Panc1 (cell line): ENCODE measurements around the gene GCSAM. TPM values are rescaled to one million over a fixed set of nuclear protein-coding genes. Genes with fewer than 3 reads are reported as not detected.

Experiments used
- ATAC-seq: fragments of 200-7000 bp; cut with Tn5 transposase; 2 replicates; pipeline ENCODE4 v1.9.1; 2020; ENCODE audit warnings: mild to moderate bottlenecking, moderate library complexity
- BruUV-seq: library from RNA; stranded (reverse); fragments of 400-500 nt; replicated peaks from 2 replicates; lab custom pipeline; 2021; lab: Mats Ljungman, UMichigan
- CTCF ChIA-PET: fragments of 300-600 bp; sonication (Branson Sonifier 250); formaldehyde crosslinking; loops from one replicate; lab custom pipeline; 2022; ENCODE audit warnings: antibody characterized with exemption; lab: Charles Lee
- POLR2A ChIA-PET: fragments of 300-600 bp; sonication (Branson Sonifier 250); formaldehyde crosslinking; loops from one replicate; lab custom pipeline; 2022; ENCODE audit warnings: antibody characterized with exemption; lab: Charles Lee
- DNase-seq: peaks from one replicate; pipeline ENCODE4 v3.0.0-alpha.2; 2010; ENCODE audit warnings: low read depth, low spot score
- H3K27ac ChIP-seq: 2 replicates; pipeline ENCODE4 v1.5.1; 2011; ENCODE audit warnings: mild to moderate bottlenecking, low read length, inconsistent platforms
- H3K27me3 ChIP-seq: fragments of 200-500 bp; sonication (Bioruptor generic); 2 replicates; pipeline ENCODE4 v1.6.0; 2014; ENCODE audit warnings: low read length, inconsistent platforms; ENCODE audit not compliant: control insufficient read depth, insufficient read depth
- H3K36me3 ChIP-seq: fragments of 200-500 bp; sonication (Bioruptor generic); 2 replicates; pipeline ENCODE4 v1.5.1; 2014; ENCODE audit warnings: inconsistent platforms, mild to moderate bottlenecking, low read length, moderate library complexity; ENCODE audit not compliant: control insufficient read depth, insufficient read depth
- H3K4me1 ChIP-seq: 2 replicates; pipeline ENCODE4 v1.5.1; 2011; ENCODE audit warnings: inconsistent platforms, mild to moderate bottlenecking, low read length, moderate library complexity; ENCODE audit not compliant: control insufficient read depth, insufficient read depth
- H3K4me3 ChIP-seq, 2 experiments: 2 replicates each; pipeline ENCODE4 v1.5.1; 2011 to 2012; ENCODE audit warnings: low read depth in 2 of 2, low read length in 2 of 2, mild to moderate bottlenecking in 2 of 2, inconsistent platforms in 1 of 2, moderate library complexity in 1 of 2
- H3K9me3 ChIP-seq: fragments of 200-500 bp; sonication (Bioruptor generic); 2 replicates; pipeline ENCODE4 v1.5.1; 2014; ENCODE audit warnings: low read depth, mild to moderate bottlenecking, inconsistent platforms, low read length, moderate library complexity; ENCODE audit not compliant: control insufficient read depth, insufficient read depth
- POLR2AphosphoS5 ChIP-seq: IDR thresholded peaks from 2 replicates; pipeline ENCODE4 v1.6.1; 2012; ENCODE audit warnings: mild to moderate bottlenecking, low read depth, low read length, moderate library complexity
- SIN3A ChIP-seq: IDR thresholded peaks from 2 replicates; pipeline ENCODE4 v1.6.1; 2012; ENCODE audit warnings: low read depth, mild to moderate bottlenecking, low read length, moderate library complexity, borderline replicate concordance; ENCODE audit not compliant: insufficient read depth
- TCF7L2 ChIP-seq: IDR thresholded peaks from 2 replicates; pipeline ENCODE4 v1.6.1; 2011; ENCODE audit warnings: mild to moderate bottlenecking, low read depth, low read length, inconsistent platforms
- in situ Hi-C: cut with HindIII; loops from 2 replicates; pipeline ENCODE4 v1.10.0; 2016; ENCODE audit warnings: low sequenced_read_pairs, low pct_unique_long_range_greater_than_20kb
- intact Hi-C: fragments of 100-400 bp; cut with micrococcal nuclease; formaldehyde crosslinking; loops from one replicate; pipeline ENCODE4 v1.10.0; 2022; ENCODE audit not compliant: unreplicated experiment
- total RNA-seq: library from RNA; stranded (reverse); gene quantifications from one replicate; pipeline ENCODE4 v1.2.1, GENCODE V29; 2021; ENCODE audit not compliant: unreplicated experiment
- TF ChIP-seq, protein P1 (sequence below), 2 experiments: IDR thresholded peaks; 2 replicates each; pipeline ENCODE4 v1.6.1; 2011 to 2012; ENCODE audit warnings: low read depth in 2 of 2, control low read depth in 1 of 2, low read length in 1 of 2, mild to moderate bottlenecking in 1 of 2, moderate library complexity in 1 of 2; ENCODE audit not compliant: insufficient read depth in 1 of 2
- TF ChIP-seq, protein P2 (sequence below): fragments of 450-650 bp; IDR thresholded peaks from 2 replicates; pipeline ENCODE4 v1.5.1; 2017; ENCODE audit warnings: mild to moderate bottlenecking

The GCSAM gene
- total RNA-seq, 1 experiment from 2014 or later = 0.08 TPM

DNA sequence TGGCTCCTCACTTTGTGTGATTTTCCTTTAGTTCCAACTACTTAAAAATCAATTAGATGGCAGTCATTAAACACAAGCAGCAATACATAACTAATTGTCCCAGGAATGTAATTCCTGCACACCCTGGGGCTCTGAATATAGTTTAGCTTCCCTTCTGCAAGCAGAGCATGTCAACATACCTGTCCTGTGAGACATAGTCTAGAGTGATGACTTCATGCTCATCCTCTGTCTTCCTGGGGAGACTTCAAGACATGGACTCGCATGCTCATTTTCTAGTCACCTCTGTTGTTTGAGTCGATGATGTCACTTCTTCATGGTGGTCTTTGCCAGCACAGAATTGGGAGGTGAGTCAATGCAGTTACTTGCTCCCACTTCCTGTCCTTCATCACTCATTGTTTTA, 31.1 kb downstream of the GCSAM start:
- DNase-seq = no peak
- POLR2A ChIA-PET = no interaction called here
- CTCF ChIA-PET = no interaction called here
- BruUV-seq = no TSS peak
- peaks cover 14% of the 10 kb centered on the region for H3K4me1 ChIP-seq
- no peak overlapping the region for H3K4me3 ChIP-seq
- in situ Hi-C loops (no loop called here), intact Hi-C loops (no loop called here)
- TF ChIP-seq, protein P1, sequence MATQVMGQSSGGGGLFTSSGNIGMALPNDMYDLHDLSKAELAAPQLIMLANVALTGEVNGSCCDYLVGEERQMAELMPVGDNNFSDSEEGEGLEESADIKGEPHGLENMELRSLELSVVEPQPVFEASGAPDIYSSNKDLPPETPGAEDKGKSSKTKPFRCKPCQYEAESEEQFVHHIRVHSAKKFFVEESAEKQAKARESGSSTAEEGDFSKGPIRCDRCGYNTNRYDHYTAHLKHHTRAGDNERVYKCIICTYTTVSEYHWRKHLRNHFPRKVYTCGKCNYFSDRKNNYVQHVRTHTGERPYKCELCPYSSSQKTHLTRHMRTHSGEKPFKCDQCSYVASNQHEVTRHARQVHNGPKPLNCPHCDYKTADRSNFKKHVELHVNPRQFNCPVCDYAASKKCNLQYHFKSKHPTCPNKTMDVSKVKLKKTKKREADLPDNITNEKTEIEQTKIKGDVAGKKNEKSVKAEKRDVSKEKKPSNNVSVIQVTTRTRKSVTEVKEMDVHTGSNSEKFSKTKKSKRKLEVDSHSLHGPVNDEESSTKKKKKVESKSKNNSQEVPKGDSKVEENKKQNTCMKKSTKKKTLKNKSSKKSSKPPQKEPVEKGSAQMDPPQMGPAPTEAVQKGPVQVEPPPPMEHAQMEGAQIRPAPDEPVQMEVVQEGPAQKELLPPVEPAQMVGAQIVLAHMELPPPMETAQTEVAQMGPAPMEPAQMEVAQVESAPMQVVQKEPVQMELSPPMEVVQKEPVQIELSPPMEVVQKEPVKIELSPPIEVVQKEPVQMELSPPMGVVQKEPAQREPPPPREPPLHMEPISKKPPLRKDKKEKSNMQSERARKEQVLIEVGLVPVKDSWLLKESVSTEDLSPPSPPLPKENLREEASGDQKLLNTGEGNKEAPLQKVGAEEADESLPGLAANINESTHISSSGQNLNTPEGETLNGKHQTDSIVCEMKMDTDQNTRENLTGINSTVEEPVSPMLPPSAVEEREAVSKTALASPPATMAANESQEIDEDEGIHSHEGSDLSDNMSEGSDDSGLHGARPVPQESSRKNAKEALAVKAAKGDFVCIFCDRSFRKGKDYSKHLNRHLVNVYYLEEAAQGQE (IDR thresholded peaks at IDR 0.05; ENCODE audit: insufficient read depth in 1 of 2, low read depth in 2 of 2, low read length in 1 of 2) = no peak
- no peak for TF ChIP-seq SIN3A
- TF ChIP-seq, protein P2, sequence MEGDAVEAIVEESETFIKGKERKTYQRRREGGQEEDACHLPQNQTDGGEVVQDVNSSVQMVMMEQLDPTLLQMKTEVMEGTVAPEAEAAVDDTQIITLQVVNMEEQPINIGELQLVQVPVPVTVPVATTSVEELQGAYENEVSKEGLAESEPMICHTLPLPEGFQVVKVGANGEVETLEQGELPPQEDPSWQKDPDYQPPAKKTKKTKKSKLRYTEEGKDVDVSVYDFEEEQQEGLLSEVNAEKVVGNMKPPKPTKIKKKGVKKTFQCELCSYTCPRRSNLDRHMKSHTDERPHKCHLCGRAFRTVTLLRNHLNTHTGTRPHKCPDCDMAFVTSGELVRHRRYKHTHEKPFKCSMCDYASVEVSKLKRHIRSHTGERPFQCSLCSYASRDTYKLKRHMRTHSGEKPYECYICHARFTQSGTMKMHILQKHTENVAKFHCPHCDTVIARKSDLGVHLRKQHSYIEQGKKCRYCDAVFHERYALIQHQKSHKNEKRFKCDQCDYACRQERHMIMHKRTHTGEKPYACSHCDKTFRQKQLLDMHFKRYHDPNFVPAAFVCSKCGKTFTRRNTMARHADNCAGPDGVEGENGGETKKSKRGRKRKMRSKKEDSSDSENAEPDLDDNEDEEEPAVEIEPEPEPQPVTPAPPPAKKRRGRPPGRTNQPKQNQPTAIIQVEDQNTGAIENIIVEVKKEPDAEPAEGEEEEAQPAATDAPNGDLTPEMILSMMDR = no peak
- no peak for TF ChIP-seq TCF7L2
- no peak for TF ChIP-seq POLR2AphosphoS5
- no peak for ATAC-seq
- H3K27me3 ChIP-seq = no peaks in the 10 kb centered on the region
- no peaks in the 10 kb centered on the region for H3K36me3 ChIP-seq
- H3K9me3 ChIP-seq = no peaks in the 10 kb centered on the region
- H3K27ac ChIP-seq = no peak overlapping the region

DNA sequence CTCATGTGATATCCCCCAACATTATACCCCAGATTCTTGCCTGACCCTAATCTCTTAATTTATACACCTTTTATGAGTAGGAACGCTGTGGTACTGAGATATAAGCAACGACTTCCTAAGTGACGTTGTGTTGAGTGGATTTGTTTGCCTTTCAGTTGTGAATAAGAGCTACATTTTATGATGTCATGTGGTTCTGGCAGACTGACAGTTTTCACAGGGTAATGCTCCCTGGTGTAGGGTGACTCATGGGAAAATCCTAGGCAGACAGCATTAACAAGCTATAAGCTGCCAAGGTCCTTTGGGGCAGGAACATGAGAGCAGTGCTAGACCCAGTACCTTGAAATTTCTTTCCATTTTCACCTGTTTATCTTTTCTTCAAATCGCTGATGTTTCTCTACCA, 35.7 kb downstream of the GCSAM start:
- Histone ChIP-seq H3K36me3 (no peaks in the 10 kb centered on the region), H3K9me3 (no peaks in the 10 kb centered on the region), H3K4me3 (no peak overlapping the region), H3K27ac (peak overlapping the region; percentile 75), H3K27me3 (no peaks in the 10 kb centered on the region), H3K4me1 (peaks cover 38% of the 10 kb centered on the region)
- TF ChIP-seq, protein P1 (IDR thresholded peaks at IDR 0.05; ENCODE audit: insufficient read depth in 1 of 2, low read depth in 2 of 2, low read length in 1 of 2) = no peak
- TF ChIP-seq TCF7L2 = no peak
- TF ChIP-seq, protein P2 = no peak
- TF ChIP-seq POLR2AphosphoS5 = peak; percentile 67; the same call in 1 of the 2 replicates
- no peak for TF ChIP-seq SIN3A
- intact Hi-C loops (no loop called here), in situ Hi-C loops (no loop called here)
- ATAC-seq (peak; percentile 97), DNase-seq (peak; percentile 99)
- ChIA-PET CTCF (interaction anchor here (0.6 to 1.0 kb wide), 2 partner anchors 14 to 98 kb away, joined by 3 to 4 read pairs; no protein-coding TSS in a partner anchor), POLR2A (no interaction called here)
- no TSS peak for BruUV-seq
